DND-41 (cell line): ENCODE measurements around the gene CCDC43.

Experiments used
- ATAC-seq: fragments of 200-7000 bp; cut with Tn5 transposase; 3 replicates; pipeline ENCODE4 v1.9.1; 2021; ENCODE audit warnings: low read depth; ENCODE audit not compliant: insufficient read depth
- DNase-seq: peaks from one replicate; pipeline ENCODE4 v3.0.0-alpha.2; 2020
- H2AFZ ChIP-seq: 2 replicates; pipeline ENCODE4 v1.6.0; 2012; ENCODE audit warnings: low read depth, low read length
- H3K27ac ChIP-seq: 2 replicates; pipeline ENCODE4 v1.5.1; 2012; ENCODE audit warnings: low read length, inconsistent platforms
- H3K27me3 ChIP-seq: fragments of 200-600 bp; sonication (generic); 2 replicates; pipeline ENCODE4 v1.6.0; 2012; ENCODE audit warnings: low read length, mild to moderate bottlenecking, inconsistent platforms; ENCODE audit not compliant: insufficient read depth, poor library complexity
- H3K36me3 ChIP-seq: 2 replicates; pipeline ENCODE4 v1.5.1; 2012; ENCODE audit warnings: low read length, inconsistent platforms; ENCODE audit not compliant: insufficient read depth
- H3K4me1 ChIP-seq: 2 replicates; pipeline ENCODE4 v1.5.1; 2012; ENCODE audit warnings: mild to moderate bottlenecking, low read length; ENCODE audit not compliant: insufficient read depth
- H3K4me2 ChIP-seq: 2 replicates; pipeline ENCODE4 v1.6.0; 2012; ENCODE audit warnings: mild to moderate bottlenecking, moderate library complexity, low read length, inconsistent platforms; ENCODE audit not compliant: insufficient read depth
- H3K4me3 ChIP-seq, 2 experiments: fragments of 200-600 bp in 1 of 2; shearing (Covaris generic) in 1 of 2; 2 replicates each; pipeline ENCODE4 v1.5.1; 2012 to 2016; ENCODE audit warnings: inconsistent platforms in 2 of 2, low read length in 2 of 2, mild to moderate bottlenecking in 2 of 2, low read depth in 1 of 2, moderate library complexity in 1 of 2
- H3K79me2 ChIP-seq: 2 replicates; pipeline ENCODE4 v1.6.0; 2012; ENCODE audit warnings: low read length, inconsistent platforms; ENCODE audit not compliant: insufficient read depth
- H3K9ac ChIP-seq: 2 replicates; pipeline ENCODE4 v1.6.0; 2012; ENCODE audit warnings: low read depth, mild to moderate bottlenecking, inconsistent platforms, low read length, moderate library complexity
- H3K9me3 ChIP-seq: 2 replicates; pipeline ENCODE4 v1.5.1; 2012; ENCODE audit warnings: low read length, moderate library complexity, mild to moderate bottlenecking, inconsistent platforms; ENCODE audit not compliant: insufficient read depth, severe bottlenecking
- H4K20me1 ChIP-seq: 2 replicates; pipeline ENCODE4 v1.6.0; 2012; ENCODE audit warnings: low read length; ENCODE audit not compliant: insufficient read depth
- CTCF ChIP-seq: IDR thresholded peaks from 2 replicates; pipeline ENCODE4 v1.5.1; 2012; ENCODE audit warnings: borderline replicate concordance, low read length, moderate library complexity, mild to moderate bottlenecking; ENCODE audit not compliant: poor library complexity, severe bottlenecking; ENCODE audit errors: extremely low read depth
- EZH2 ChIP-seq: IDR thresholded peaks from 3 replicates; pipeline ENCODE4 v1.6.1; 2012; ENCODE audit warnings: borderline replicate concordance, low read depth, mild to moderate bottlenecking, moderate library complexity, low read length, inconsistent platforms; ENCODE audit not compliant: severe bottlenecking

The CCDC43 gene

GRCh38 chr17:44655983-44656710 lies 33.4 kb downstream of the CCDC43 start, which contains the start of gene MEIOC:
Gene MEIOC, plus strand, starts transcription at chr17:44656468. Its CDS starts 146 bp downstream, at chr17:44656614.
- DNase-seq (no peak), ATAC-seq (no peak)
- H3K4me1 ChIP-seq = no peaks in the 10 kb centered on the region
- H3K79me2 ChIP-seq = no peaks in the 10 kb centered on the region
- no peak within 1 kb of the TSS for H3K9ac ChIP-seq
- no peak within 1 kb of the TSS for H3K4me3 ChIP-seq
- TF ChIP-seq EZH2 (no peak), CTCF (no peak)
- H3K27ac ChIP-seq = no peak within 1 kb of the TSS
- H3K9me3 ChIP-seq = no peaks in the 10 kb centered on the region
- H3K27me3 ChIP-seq = no peaks in the 10 kb centered on the region
- H2AFZ ChIP-seq = no peak within 1 kb of the TSS
- H4K20me1 ChIP-seq = no peaks in the 10 kb centered on the region
- no peaks in the 10 kb centered on the region for H3K36me3 ChIP-seq
- H3K4me2 ChIP-seq = no peak within 1 kb of the TSS

GRCh38 chr17:44653954-44654353 lies 35.6 kb downstream of the CCDC43 start:
- TF ChIP-seq CTCF (no peak), EZH2 (no peak)
- Histone ChIP-seq H3K9ac (no peak overlapping the region), H3K27me3 (no peaks in the 10 kb centered on the region), H3K9me3 (no peaks in the 10 kb centered on the region), H3K36me3 (no peaks in the 10 kb centered on the region), H3K4me1 (no peaks in the 10 kb centered on the region), H3K79me2 (no peaks in the 10 kb centered on the region), H4K20me1 (no peaks in the 10 kb centered on the region), H3K4me2 (no peak overlapping the region), H3K4me3 (no peak overlapping the region), H3K27ac (no peak overlapping the region), H2AFZ (no peak overlapping the region)
- ATAC-seq (no peak), DNase-seq (no peak)

GRCh38 chr17:44653384-44653783 lies 36.2 kb downstream of the CCDC43 start:
- no peaks in the 10 kb centered on the region for H3K9me3 ChIP-seq
- no peak overlapping the region for H3K4me2 ChIP-seq
- no peak overlapping the region for H2AFZ ChIP-seq
- H3K27ac ChIP-seq = no peak overlapping the region
- no peak overlapping the region for H3K4me3 ChIP-seq
- H3K27me3 ChIP-seq = no peaks in the 10 kb centered on the region
- H3K9ac ChIP-seq = no peak overlapping the region
- H4K20me1 ChIP-seq = no peaks in the 10 kb centered on the region
- TF ChIP-seq CTCF (no peak), EZH2 (no peak)
- DNase-seq = no peak
- ATAC-seq = no peak
- H3K36me3 ChIP-seq = no peaks in the 10 kb centered on the region
- no peaks in the 10 kb centered on the region for H3K79me2 ChIP-seq
- no peaks in the 10 kb centered on the region for H3K4me1 ChIP-seq

GRCh38 chr17:44652727-44653126 lies 36.8 kb downstream of the CCDC43 start:
- H3K79me2 ChIP-seq = no peaks in the 10 kb centered on the region
- H3K9me3 ChIP-seq = no peaks in the 10 kb centered on the region
- no peaks in the 10 kb centered on the region for H4K20me1 ChIP-seq
- no peak overlapping the region for H3K27ac ChIP-seq
- no peaks in the 10 kb centered on the region for H3K36me3 ChIP-seq
- no peak for DNase-seq
- no peak for TF ChIP-seq EZH2
- TF ChIP-seq CTCF = no peak
- H3K4me2 ChIP-seq = no peak overlapping the region
- H3K9ac ChIP-seq = no peak overlapping the region
- no peak overlapping the region for H3K4me3 ChIP-seq
- H2AFZ ChIP-seq = no peak overlapping the region
- no peak for ATAC-seq
- H3K4me1 ChIP-seq = no peaks in the 10 kb centered on the region
- H3K27me3 ChIP-seq = no peaks in the 10 kb centered on the region
